Psoas muscle (tissue), 8 donors: Measurements from ENCODE around the gene INSYN2B. TPM values are rescaled to one million over a fixed set of nuclear protein-coding genes. Genes with fewer than 3 reads are reported as not detected.

Experiments used
- ATAC-seq, 4 donors: fragments of 200-7000 bp; cut with Tn5 transposase; one replicate each; pipeline ENCODE4 v1.9.1; 2020; ENCODE audit warnings: moderate library complexity in 3 of 4, mild to moderate bottlenecking in 2 of 4
- DNase-seq, 2 donors: peaks; one replicate each; pipeline ENCODE4 v3.0.0-alpha.2; 2020
- H3K27ac ChIP-seq: fragments of 200-600 bp; one replicate; pipeline ENCODE4 v1.8.0; 2022
- H3K27me3 ChIP-seq, 3 donors: fragments of 200-600 bp in 1 of 3; one replicate each; pipeline versions ENCODE4 v1.6.1 to v1.8.0; 2013 to 2022; ENCODE audit warnings: low read length in 2 of 3, mild to moderate bottlenecking in 2 of 3, moderate library complexity in 1 of 3; ENCODE audit not compliant: insufficient read depth in 3 of 3
- H3K36me3 ChIP-seq, 2 donors: fragments of 200-600 bp in 1 of 2; one replicate each; pipeline versions ENCODE4 v1.6.1 to v1.8.0; 2013 to 2022; ENCODE audit warnings: low read depth in 1 of 2, mild to moderate bottlenecking in 1 of 2, moderate library complexity in 1 of 2; ENCODE audit not compliant: insufficient read depth in 1 of 2
- H3K4me1 ChIP-seq: fragments of 200-600 bp; one replicate; pipeline ENCODE4 v1.8.0; 2022
- H3K4me3 ChIP-seq: fragments of 200-600 bp; one replicate; pipeline ENCODE4 v1.8.0; 2022; ENCODE audit warnings: mild to moderate bottlenecking
- H3K9me3 ChIP-seq: fragments of 200-600 bp; one replicate; pipeline ENCODE4 v1.8.0; 2022
- WGBS, 3 donors: extraction: QIAGEN DNeasy Blood & Tissue Kit; methylation state at CpG; one replicate each; pipeline versions ENCODE4 v1.1.6 to v1.1.7; 2013; 5-methylcytosine and 5-hydroxymethylcytosine counted together
- intact Hi-C, 2 donors: fragments of 100-400 bp; cut with DNase I; formaldehyde crosslinking; loops; one replicate each; pipeline versions ENCODE4 v1.11.0 to v1.14.2; 2022
- polyA plus RNA-seq, 3 donors: library from polyadenylated mRNA; stranded (reverse); fragments of 200-250 nt; gene quantifications; one replicate each; pipeline ENCODE4 v1.2.3, GENCODE V29; 2013
- total RNA-seq, 4 donors: library from RNA; stranded (reverse); fragmentation: NEBNext Ultra II Directional in 2 of 4; extraction: Animal tissue kit (Norgen Biotek cat#: 25700) in 2 of 4; gene quantifications; one replicate each; pipeline versions ENCODE4 v1.2.1 to v1.2.4, GENCODE V29; 2021 to 2023
- TF ChIP-seq, protein P1 (sequence below): fragments of 200-600 bp; IDR thresholded peaks from one replicate; pipeline ENCODE4 v1.8.0; 2022; ENCODE audit warnings: antibody characterized with exemption
- donor health status: healthy with polysubstance abuse.
- donor health status: DM: no; HTN: no; CAD: no; lungs with moderate emphysema.
- donor health status: Bipolar disorder and iron deficiency.
- donor health status: healthy.
- donor health status: DM: yes; HTN: yes; CAD: no.
- donor health status: DM: no; HTN: no; CAD: no.
- donor health status: DM: no; HTN: no; CAD: no.
- donor health status: DM: yes; HTN: yes; CAD: no.

The INSYN2B gene
- total and polyA plus RNA-seq, 7 donors, result 0.01 TPM; not detected in 6

DNA sequence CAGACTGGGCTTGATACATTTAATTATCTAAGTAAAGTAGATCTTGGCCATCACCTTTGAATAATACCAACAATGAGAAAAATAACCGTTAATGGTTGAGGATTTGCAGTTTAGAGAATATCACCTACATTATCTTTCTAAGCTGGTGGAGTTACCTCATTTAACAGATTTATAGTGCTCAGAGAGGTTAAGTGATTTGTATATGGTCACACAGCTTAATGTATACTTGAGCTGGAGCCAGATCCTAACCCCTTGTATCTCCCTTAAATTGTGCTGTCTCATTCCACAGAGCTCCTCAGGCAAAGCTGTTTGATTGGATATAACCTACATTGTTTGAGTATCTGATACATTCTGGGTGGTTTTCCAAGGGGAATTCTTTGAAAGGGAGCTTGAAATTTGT, 57.8 kb downstream of the INSYN2B start:
- H3K27me3 ChIP-seq, result no peaks in the 10 kb centered on the region
- no peak for ATAC-seq
- no peak overlapping the region for H3K4me3 ChIP-seq
- DNase-seq, result no peak
- no peak overlapping the region for H3K27ac ChIP-seq
- TF ChIP-seq, protein P1, sequence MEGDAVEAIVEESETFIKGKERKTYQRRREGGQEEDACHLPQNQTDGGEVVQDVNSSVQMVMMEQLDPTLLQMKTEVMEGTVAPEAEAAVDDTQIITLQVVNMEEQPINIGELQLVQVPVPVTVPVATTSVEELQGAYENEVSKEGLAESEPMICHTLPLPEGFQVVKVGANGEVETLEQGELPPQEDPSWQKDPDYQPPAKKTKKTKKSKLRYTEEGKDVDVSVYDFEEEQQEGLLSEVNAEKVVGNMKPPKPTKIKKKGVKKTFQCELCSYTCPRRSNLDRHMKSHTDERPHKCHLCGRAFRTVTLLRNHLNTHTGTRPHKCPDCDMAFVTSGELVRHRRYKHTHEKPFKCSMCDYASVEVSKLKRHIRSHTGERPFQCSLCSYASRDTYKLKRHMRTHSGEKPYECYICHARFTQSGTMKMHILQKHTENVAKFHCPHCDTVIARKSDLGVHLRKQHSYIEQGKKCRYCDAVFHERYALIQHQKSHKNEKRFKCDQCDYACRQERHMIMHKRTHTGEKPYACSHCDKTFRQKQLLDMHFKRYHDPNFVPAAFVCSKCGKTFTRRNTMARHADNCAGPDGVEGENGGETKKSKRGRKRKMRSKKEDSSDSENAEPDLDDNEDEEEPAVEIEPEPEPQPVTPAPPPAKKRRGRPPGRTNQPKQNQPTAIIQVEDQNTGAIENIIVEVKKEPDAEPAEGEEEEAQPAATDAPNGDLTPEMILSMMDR, result no peak
- intact Hi-C loops, result no loop called here
- no peaks in the 10 kb centered on the region for H3K36me3 ChIP-seq
- H3K4me1 ChIP-seq, result no peaks in the 10 kb centered on the region
- 87 to 93% (median 89%) methylated on average over 1 of the region's 1 CpG for WGBS, 3 donors
- no peaks in the 10 kb centered on the region for H3K9me3 ChIP-seq

DNA sequence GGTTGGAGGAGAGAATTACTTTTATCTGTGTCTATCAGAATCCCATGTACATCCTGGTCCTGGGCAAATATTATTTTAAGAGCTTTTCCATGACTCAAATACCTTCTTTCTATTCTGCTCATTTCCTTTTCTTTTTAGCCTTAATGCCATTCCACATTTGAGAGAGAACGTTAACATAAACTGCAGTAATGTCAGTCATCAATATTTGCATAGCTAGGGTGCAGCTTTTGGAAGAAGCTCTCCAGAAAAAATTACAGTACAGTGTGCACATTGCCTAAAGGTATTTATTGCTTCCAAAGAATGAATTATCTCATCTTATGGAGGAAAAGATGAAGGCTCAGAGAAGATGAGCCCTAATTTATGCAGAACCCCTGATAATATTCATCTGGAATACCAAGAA, 58.3 kb downstream of the INSYN2B start:
- no peak for DNase-seq
- Histone ChIP-seq H3K4me3 (no peak overlapping the region), H3K27me3 (no peaks in the 10 kb centered on the region), H3K9me3 (no peaks in the 10 kb centered on the region), H3K36me3 (no peaks in the 10 kb centered on the region), H3K4me1 (no peaks in the 10 kb centered on the region), H3K27ac (no peak overlapping the region)
- WGBS, 3 donors, result 61 to 69% (median 68%) methylated on average over 1 of the region's 1 CpG
- TF ChIP-seq, protein P1, result no peak
- intact Hi-C loops, result no loop called here
- no peak for ATAC-seq

DNA sequence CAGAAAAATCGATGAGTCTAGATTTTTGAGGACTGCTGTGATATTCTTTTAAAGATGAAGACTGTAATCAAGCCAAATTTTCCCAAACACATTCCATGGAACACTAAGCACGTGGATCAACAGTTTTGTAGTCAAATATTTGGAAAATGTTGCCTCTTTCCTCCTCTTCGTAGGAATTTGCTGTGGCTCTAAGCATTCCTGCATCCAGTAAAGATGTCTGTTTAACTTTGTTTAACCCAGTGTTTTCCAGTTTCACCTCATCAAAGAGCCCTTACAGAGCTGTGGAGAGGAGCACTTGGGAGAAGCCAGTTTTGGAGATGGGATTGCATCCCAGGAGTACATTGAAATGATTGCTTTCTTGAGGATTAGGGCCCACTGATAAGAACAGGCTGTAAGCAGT, 58.9 kb downstream of the INSYN2B start:
- DNase-seq (no peak), ATAC-seq (no peak)
- no peaks in the 10 kb centered on the region for H3K4me1 ChIP-seq
- intact Hi-C loops, result no loop called here
- TF ChIP-seq, protein P1, result no peak
- no peak overlapping the region for H3K4me3 ChIP-seq
- H3K27me3 ChIP-seq, result no peaks in the 10 kb centered on the region
- no peaks in the 10 kb centered on the region for H3K36me3 ChIP-seq
- 35 to 36% (median 35%) methylated on average over 3 of the region's 3 CpGs for WGBS, 3 donors
- H3K27ac ChIP-seq, result no peak overlapping the region
- no peaks in the 10 kb centered on the region for H3K9me3 ChIP-seq

DNA sequence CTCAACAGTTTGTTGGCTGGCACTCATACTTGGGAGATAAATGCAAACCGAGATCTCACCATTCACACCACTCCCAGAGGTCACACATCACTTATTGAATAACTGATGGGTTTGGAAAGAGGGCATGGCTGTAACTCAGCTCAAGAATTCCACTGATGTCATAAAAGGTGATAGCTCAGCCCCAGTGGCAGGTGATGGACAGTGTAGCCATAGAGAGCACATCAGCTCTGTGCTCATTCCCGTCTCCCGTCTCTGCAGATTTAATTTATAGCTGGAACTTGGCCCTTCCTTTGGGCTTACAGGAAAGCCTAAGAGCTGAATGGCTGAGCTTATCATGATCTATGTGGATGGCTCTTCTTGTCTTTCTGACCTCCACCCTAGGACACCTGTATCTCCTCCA, 59.8 kb downstream of the INSYN2B start:
- TF ChIP-seq, protein P1, result no peak
- WGBS, 3 donors, result 55 to 58% (median 57%) methylated on average over 3 of the region's 3 CpGs
- intact Hi-C loops, result no loop called here
- Histone ChIP-seq H3K9me3 (no peaks in the 10 kb centered on the region), H3K4me1 (no peaks in the 10 kb centered on the region), H3K27ac (no peak overlapping the region), H3K36me3 (no peaks in the 10 kb centered on the region), H3K4me3 (no peak overlapping the region), H3K27me3 (no peaks in the 10 kb centered on the region)
- DNase-seq (no peak), ATAC-seq (no peak)

DNA sequence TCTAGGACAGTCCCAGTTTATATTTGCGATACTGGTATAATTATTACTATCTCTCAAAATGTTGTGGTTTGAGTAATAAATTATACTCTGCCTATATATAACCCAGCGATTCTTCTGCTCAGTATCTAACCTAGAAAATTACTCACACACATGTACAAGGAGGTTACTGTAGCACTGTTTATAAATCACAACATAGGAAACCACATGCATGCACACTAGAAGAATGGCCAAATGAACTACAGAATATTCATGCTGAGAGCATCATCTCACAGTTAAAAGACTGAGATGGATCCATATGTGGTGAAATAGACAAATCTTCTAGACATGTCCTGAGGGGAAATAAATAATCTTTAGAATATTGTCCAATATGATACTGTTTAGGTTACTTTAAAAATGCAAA, 62.1 kb downstream of the INSYN2B start:
- TF ChIP-seq, protein P1, result no peak
- Histone ChIP-seq H3K9me3 (no peaks in the 10 kb centered on the region), H3K36me3 (no peaks in the 10 kb centered on the region), H3K4me1 (no peaks in the 10 kb centered on the region), H3K27me3 (no peaks in the 10 kb centered on the region), H3K27ac (no peak overlapping the region), H3K4me3 (no peak overlapping the region)
- DNase-seq (no peak), ATAC-seq (no peak)
- WGBS, 3 donors, result 76 to 85% (median 84%) methylated on average over 2 of the region's 2 CpGs
- intact Hi-C loops, result no loop called here
